Prostate gland (tissue), 2 donors: ENCODE data around the gene CEP55. TPM values are rescaled to one million over a fixed set of nuclear protein-coding genes. Genes with fewer than 3 reads are reported as not detected.

Source experiments
- DNase-seq: peaks from one replicate; pipeline ENCODE4 v3.0.0-alpha.2; 2019; ENCODE audit warnings: low spot score
- H3K27ac ChIP-seq, 2 donors: fragments of 200-600 bp; sonication (generic); 2 replicates each; pipeline ENCODE4 v1.5.1; 2017 to 2019
- H3K27me3 ChIP-seq: fragments of 200-600 bp; sonication (generic); replicated peaks from 2 replicates; pipeline ENCODE4 v1.5.1; 2019; ENCODE audit not compliant: insufficient read depth
- H3K36me3 ChIP-seq, 2 donors: fragments of 200-600 bp; sonication (generic); 1 replicate in 1 of 2; 2 replicates in 1 of 2; pipeline versions ENCODE4 v1.5.1 to v1.8.1; 2017 to 2019
- H3K4me1 ChIP-seq: fragments of 200-600 bp; sonication (generic); replicated peaks from 2 replicates; pipeline ENCODE4 v1.5.1; 2019
- H3K4me3 ChIP-seq, 2 donors: fragments of 200-600 bp; sonication (generic); 2 replicates each; pipeline ENCODE4 v1.5.1; 2017 to 2019
- H3K9me3 ChIP-seq: fragments of 200-600 bp; sonication (generic); 2 replicates; pipeline ENCODE4 v1.5.1; 2017
- POLR2A ChIP-seq: fragments of 450-650 bp; IDR thresholded peaks from one replicate; pipeline ENCODE4 v1.6.1; 2016; ENCODE audit warnings: antibody characterized with exemption, mild to moderate bottlenecking
- POLR2AphosphoS5 ChIP-seq: sonication (generic); formaldehyde crosslinking; IDR thresholded peaks from one replicate; pipeline ENCODE4 v1.6.1; 2017; ENCODE audit warnings: antibody characterized with exemption
- WGBS: methylation state at CpG from one replicate; pipeline ENCODE4 v1.1.5; 2018; 5-methylcytosine and 5-hydroxymethylcytosine counted together
- intact Hi-C: fragments of 100-400 bp; cut with DNase I; formaldehyde crosslinking; loops from one replicate; pipeline ENCODE4 v1.14.2; 2022
- total RNA-seq, 2 donors: library from RNA; depleted of rRNA; stranded (reverse); fragments of >200 nt; gene quantifications; one replicate each; pipeline ENCODE4 v1.1.0, GENCODE V29; 2016
- TF ChIP-seq, protein P1 (sequence below), 4 experiments: fragments of 200-600 bp in 2 of 4; fragments of 450-650 bp in 2 of 4; sonication (generic) in 2 of 4; IDR thresholded peaks; 1 replicate in 3 of 4; 2 replicates in 1 of 4; pipeline ENCODE4 v1.5.1; 2016 to 2019; ENCODE audit warnings: antibody characterized with exemption in 4 of 4, mild to moderate bottlenecking in 2 of 4, moderate library complexity in 2 of 4

Gene CEP55
- 1 to 10 TPM in 1 of 2 donors, under 1 TPM in 1; 0.14 to 4.7 TPM for total RNA-seq

DNA sequence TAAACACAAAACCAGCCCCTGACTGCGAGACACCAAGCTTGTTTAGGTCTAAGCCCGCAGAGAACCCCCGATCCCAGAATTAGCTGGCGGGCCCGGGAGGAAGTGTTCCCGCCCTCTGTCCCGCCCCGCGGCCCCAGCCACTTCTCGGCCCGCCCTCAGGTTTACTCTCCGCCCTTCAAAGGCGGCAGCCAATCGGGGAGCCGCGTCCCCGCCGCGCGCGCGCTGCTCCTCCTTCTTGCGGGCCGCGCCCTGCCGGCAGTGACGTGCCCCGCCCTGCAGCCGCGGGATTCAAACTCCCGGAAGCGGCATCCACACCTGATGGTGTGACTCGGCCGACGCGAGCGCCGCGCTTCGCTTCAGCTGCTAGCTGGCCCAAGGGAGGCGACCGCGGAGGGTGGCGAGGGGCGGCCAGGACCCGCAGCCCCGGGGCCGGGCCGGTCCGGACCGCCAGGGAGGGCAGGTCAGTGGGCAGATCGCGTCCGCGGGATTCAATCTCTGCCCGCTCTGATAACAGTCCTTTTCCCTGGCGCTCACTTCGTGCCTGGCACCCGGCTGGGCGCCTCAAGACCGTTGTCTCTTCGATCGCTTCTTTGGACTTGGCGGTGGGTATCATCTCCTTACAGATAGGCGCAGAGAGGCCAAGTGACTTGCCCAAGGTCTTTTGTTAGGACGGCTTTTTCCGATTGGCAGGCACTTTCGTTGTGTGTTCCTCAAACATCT lies at the start of gene CEP55:
Gene CEP55, plus strand, starts transcription at position 291 of the 720 bp plus-strand sequence. CDS start 3,440 bp downstream, outside the sequence.
- Histone ChIP-seq H3K9me3 (no peaks in the 10 kb centered on the region), H3K36me3 (no peaks in the 10 kb centered on the region), H3K27ac (peak within 1 kb of the TSS; percentile 15 to 45), H3K4me3 (peak within 1 kb of the TSS; percentile 42 to 52), H3K27me3 (no peaks in the 10 kb centered on the region), H3K4me1 (peaks cover 3% of the 10 kb centered on the region)
- under 1% methylated on average over 62 of the region's 68 CpGs for WGBS
- intact Hi-C loops: no loop called here
- peak; percentile 94 for DNase-seq
- no peak for TF ChIP-seq POLR2A
- TF ChIP-seq POLR2AphosphoS5: peak; percentile 89
- TF ChIP-seq, protein P1, sequence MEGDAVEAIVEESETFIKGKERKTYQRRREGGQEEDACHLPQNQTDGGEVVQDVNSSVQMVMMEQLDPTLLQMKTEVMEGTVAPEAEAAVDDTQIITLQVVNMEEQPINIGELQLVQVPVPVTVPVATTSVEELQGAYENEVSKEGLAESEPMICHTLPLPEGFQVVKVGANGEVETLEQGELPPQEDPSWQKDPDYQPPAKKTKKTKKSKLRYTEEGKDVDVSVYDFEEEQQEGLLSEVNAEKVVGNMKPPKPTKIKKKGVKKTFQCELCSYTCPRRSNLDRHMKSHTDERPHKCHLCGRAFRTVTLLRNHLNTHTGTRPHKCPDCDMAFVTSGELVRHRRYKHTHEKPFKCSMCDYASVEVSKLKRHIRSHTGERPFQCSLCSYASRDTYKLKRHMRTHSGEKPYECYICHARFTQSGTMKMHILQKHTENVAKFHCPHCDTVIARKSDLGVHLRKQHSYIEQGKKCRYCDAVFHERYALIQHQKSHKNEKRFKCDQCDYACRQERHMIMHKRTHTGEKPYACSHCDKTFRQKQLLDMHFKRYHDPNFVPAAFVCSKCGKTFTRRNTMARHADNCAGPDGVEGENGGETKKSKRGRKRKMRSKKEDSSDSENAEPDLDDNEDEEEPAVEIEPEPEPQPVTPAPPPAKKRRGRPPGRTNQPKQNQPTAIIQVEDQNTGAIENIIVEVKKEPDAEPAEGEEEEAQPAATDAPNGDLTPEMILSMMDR (IDR thresholded peaks at IDR 0.05): peak in 2 of 4 experiments; percentile 18 to 26

DNA sequence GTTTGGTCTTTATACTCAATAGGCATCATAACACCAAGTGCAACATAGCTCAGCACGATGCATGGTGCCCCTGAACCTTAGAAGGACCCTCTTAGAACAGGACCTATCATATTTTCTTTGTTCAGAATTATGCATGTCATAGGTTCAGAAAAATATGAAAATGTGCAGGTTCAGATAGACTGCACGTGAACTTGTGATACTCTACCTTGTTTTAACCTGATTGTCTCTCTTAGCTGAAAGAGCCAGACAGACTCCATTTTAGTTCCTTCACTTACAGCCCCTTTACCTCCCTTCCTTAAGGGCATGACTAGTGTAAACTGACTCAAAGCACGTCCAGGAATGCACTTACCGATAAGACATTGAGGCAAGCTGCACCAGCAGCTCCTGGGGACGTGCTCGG lies 49.4 kb upstream of the CEP55 start:
- Histone ChIP-seq H3K36me3 (no peaks in the 10 kb centered on the region), H3K9me3 (no peaks in the 10 kb centered on the region), H3K4me3 (no peak overlapping the region), H3K27ac (peak overlapping the region; percentile 89 to 96), H3K4me1 (peaks cover 14% of the 10 kb centered on the region), H3K27me3 (no peaks in the 10 kb centered on the region)
- TF ChIP-seq, protein P1 (IDR thresholded peaks at IDR 0.05): no peak
- TF ChIP-seq POLR2A (no peak), POLR2AphosphoS5 (no peak)
- 72% methylated on average over 6 of the region's 6 CpGs for WGBS
- intact Hi-C loops: no loop called here
- no peak for DNase-seq

DNA sequence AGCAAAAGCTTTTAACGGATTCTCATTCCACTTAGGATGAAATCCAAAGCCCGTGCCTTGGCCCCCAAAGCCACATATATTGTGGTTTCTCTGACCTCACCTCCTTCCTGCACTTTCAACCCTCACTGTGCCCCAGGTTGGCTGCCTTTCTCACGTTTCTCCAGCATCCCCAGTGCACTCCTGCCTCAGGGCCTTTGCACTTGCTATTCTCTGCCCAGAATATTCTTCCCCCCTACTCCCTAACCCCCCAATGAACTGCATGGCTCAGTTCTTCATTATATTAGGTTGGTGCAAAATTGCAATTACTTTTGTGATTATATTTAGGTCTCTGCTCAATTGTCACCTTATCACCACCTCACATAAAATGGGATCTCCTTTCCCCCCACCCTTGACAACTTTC lies 48.4 kb upstream of the CEP55 start:
- Histone ChIP-seq H3K4me3 (no peak overlapping the region), H3K27ac (no peak overlapping the region), H3K4me1 (peaks cover 9% of the 10 kb centered on the region), H3K27me3 (no peaks in the 10 kb centered on the region), H3K9me3 (no peaks in the 10 kb centered on the region), H3K36me3 (no peaks in the 10 kb centered on the region)
- 68% methylated on average over 3 of the region's 3 CpGs for WGBS
- intact Hi-C loops: no loop called here
- TF ChIP-seq, protein P1 (IDR thresholded peaks at IDR 0.05): no peak
- TF ChIP-seq POLR2AphosphoS5 (no peak), POLR2A (no peak)
- DNase-seq: no peak

DNA sequence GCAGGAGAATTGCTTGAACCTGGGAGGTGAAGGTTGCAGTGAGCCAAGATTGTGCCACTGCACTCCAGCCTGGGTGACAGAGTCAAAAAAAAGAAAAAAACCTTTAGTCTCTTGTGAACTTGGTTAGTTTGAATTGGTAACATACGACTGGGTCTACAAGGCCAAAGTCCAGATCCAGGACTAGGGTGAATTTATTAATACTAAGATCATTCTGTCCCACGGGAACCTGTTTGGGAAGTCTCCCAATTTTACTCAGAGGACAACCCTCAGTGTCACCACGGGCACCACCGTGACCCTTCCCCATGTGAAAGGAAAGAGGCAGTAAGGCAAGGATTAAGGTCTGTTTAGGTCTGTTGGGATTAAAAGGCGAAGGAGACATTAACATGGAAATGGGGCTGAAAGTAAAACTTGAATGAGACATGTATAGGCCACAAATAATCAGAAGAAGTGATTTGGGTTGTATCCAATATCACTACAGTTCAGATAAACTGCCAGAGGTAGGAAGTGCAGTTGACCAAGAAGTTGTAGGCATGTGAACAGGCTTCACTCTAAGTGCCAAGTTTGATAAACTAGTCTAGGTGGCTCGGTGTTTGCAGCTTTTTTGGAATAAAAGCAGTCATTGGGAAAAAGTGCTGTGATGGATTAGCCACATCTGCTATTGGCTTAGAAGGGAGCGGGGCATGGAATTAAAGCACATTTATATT lies 45.0 kb upstream of the CEP55 start:
- DNase-seq: no peak
- Histone ChIP-seq H3K9me3 (no peaks in the 10 kb centered on the region), H3K27me3 (no peaks in the 10 kb centered on the region), H3K36me3 (no peaks in the 10 kb centered on the region), H3K27ac (no peak overlapping the region), H3K4me1 (no peaks in the 10 kb centered on the region), H3K4me3 (no peak overlapping the region)
- TF ChIP-seq, protein P1 (IDR thresholded peaks at IDR 0.05): no peak
- TF ChIP-seq POLR2A (no peak), POLR2AphosphoS5 (no peak)
- WGBS: 74% methylated on average over 7 of the region's 7 CpGs
- intact Hi-C loops: no loop called here
